Measurements from ENCODE around the gene ATG4B.

- TF ChIP-seq CTCF (IDR thresholded peaks at IDR 0.05; ENCODE audit: borderline replicate concordance, extremely low read depth, low read length, poor library complexity, severe bottlenecking), result no peak
- no peak for TF ChIP-seq EZH2 (IDR thresholded peaks at IDR 0.05; ENCODE audit: borderline replicate concordance, low read depth, low read length, severe bottlenecking)
Measured at GRCh38 chr2:241636182-241637017, 1.1 kb upstream of the ATG4B start.
